ENCODE data around the gene ZFY. TPM values are rescaled to one million over a fixed set of nuclear protein-coding genes. Genes with fewer than 3 reads are reported as not detected.
"Not testable (repeated sequence)": the region's sequence is repeated elsewhere in the genome, so short reads cannot be mapped to it uniquely, and the experiment has no call there.

ZFY gene
- polyA plus RNA-seq, 3 donors, result 2.0 to 4.3 TPM; not detected in 1

DNA sequence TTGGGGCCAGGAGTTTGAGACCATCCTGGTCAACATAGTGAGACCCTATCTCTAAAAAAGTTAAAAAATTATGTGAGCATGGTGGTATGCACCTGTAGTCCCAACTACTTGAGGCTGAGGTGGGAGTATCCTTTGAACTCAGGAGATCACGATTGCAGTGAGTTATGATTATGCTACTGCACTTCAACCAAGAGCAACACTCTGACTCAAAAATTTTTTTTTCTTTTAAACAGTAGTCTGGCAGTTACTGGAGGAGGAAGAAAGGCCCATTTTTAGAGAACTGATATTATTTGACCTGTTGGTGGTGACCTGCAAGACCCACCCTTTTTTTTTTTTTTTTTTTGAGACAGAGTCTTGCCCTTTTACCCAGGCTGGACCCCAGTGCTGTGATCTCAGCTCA lies 29.6 kb downstream of the ZFY start:
- no peak overlapping the region for H3K27ac ChIP-seq (ENCODE audit: low read depth, low read length)
- WGBS, 3 donors, result 31 to 44% methylated on average over 1 of the region's 1 CpG; no CpG with 5 or more reads in 1 of the 3 donors

- WGBS, 3 donors, result 35 to 62% methylated on average over 1 of the region's 1 CpG; no CpG with 5 or more reads in 1 of the 3 donors
- no peak overlapping the region for H3K27ac ChIP-seq (ENCODE audit: low read depth, low read length)
Observed at GRCh38 chrY:2965629-2966028, 30.4 kb downstream of the ZFY start.

GRCh38 chrY:2969561-2969960 lies 34.4 kb downstream of the ZFY start:
- H3K27ac ChIP-seq (ENCODE audit: low read depth, low read length), result no peak overlapping the region

GRCh38 chrY:2972708-2973107 lies 37.5 kb downstream of the ZFY start:
- H3K27ac ChIP-seq (ENCODE audit: low read depth, low read length), result no peak overlapping the region
- WGBS, 3 donors, result 27 to 35% methylated on average over 1 of the region's 1 CpG; no CpG with 5 or more reads in 1 of the 3 donors

DNA sequence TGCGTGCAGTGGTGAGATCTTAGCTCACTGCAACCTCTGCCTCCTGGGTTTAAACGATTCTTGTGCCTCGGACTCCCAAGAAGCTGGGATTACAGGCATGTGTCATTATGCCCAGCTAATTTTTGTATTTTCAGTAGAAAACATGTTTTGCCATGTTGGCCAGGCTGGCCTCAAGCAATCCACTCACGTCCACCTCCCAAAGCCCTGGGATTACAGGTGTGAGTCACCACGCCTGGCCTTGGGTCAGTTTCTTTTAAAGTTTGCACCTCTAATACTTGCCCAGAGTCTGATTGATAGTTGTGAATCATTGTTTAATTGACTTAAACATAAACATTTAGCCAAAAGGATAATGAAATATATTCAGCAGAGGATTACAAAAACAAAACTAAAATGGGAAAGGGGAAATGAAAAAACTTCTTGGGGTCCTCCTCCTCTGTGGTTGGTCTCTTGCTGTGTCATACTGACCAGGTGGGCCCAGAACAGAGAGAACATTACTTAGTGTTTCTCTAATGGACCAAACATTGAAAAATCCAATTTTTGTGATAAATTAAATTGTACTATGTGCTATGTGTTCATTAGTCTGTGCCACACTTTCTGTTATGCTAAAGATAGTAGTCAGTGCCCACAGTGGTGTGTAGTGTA lies 38.0 kb downstream of the ZFY start:
- 82 to 87% methylated on average over 5 of the region's 5 CpGs; no CpG with 5 or more reads in 1 of the 3 donors for WGBS, 3 donors
- no peak overlapping the region for H3K27ac ChIP-seq (ENCODE audit: low read depth, low read length)

GRCh38 chrY:2979283-2979682 lies 44.1 kb downstream of the ZFY start:
- WGBS, 3 donors, result 94 to 98% methylated on average over 6 of the region's 6 CpGs; no CpG with 5 or more reads in 1 of the 3 donors
- H3K27ac ChIP-seq (ENCODE audit: low read depth, low read length), result no peak overlapping the region

- WGBS, 3 donors, result 82 to 95% methylated on average over 5 of the region's 5 CpGs; no CpG with 5 or more reads in 1 of the 3 donors
- no peak overlapping the region for H3K27ac ChIP-seq (ENCODE audit: low read depth, low read length)
Observed at GRCh38 chrY:2984491-2984890, 49.3 kb downstream of the ZFY start.

DNA sequence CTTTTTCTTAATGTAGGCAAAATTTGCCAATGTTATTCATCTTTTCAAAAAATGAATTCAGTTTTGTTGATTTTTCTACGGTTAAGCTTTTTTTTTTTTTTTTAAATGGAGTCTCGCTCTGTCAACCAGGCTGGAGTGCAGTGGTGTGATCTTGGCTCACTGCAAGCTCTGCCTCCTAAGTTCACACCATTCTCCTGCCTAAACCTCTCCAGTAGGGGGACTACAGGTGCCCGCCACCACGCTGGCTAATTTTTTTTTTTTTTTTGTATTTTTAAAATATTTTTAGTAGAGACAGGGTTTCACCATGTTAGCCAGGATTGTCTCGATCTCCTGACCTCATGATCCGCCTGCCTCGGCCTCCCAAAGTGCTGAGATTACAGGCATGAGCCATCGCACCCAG lies 52.0 kb downstream of the ZFY start:
- H3K27ac ChIP-seq (ENCODE audit: low read depth, low read length), result not testable (repeated sequence)
- 95 to 97% methylated on average over 8 of the region's 8 CpGs; no CpG with 5 or more reads in 1 of the 3 donors for WGBS, 3 donors

GRCh38 chrY:2997369-2997768 lies 62.2 kb downstream of the ZFY start:
- WGBS, 3 donors, result 95 to 97% methylated on average over 14 of the region's 14 CpGs; no CpG with 5 or more reads in 1 of the 3 donors
- H3K27ac ChIP-seq (ENCODE audit: low read depth, low read length), result not testable (repeated sequence)

GRCh38 chrY:3002190-3002589 lies 67.0 kb downstream of the ZFY start:
- no peak overlapping the region for H3K27ac ChIP-seq (ENCODE audit: low read depth, low read length)

GRCh38 chrY:3002680-3003515 lies 67.7 kb downstream of the ZFY start:
- 4 to 6% methylated on average over 15 of the region's 15 CpGs; no CpG with 5 or more reads in 1 of the 3 donors for whole genome bisulfite sequencing, 3 donors
- H3K27ac ChIP-seq (ENCODE audit: low read depth, low read length), result no peak overlapping the region

GRCh38 chrY:3003516-3003830 lies 68.3 kb downstream of the ZFY start:
- 0% methylated on average over 3 of the region's 3 CpGs; no CpG with 5 or more reads in 1 of the 3 donors for WGBS, 3 donors
- no peak overlapping the region for H3K27ac ChIP-seq (ENCODE audit: low read depth, low read length)

DNA sequence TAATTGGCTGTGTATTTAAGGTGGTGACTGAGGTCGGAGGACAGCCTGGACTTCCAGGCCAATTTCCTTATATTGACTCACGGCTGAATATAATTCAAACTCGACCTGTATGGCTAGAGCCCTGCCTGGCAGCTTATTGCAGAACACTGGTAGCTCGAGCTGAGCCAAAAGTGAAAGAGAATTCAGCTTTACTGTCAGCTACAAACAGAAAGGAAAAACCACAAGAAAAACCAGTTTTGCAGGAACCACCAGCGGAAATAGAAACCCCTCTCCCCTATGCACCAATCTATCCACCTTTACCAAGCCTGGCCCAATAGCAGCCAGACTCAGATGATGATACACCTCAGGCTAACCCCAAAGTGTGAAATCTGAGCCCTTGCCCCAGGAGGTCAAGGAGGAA lies 68.7 kb downstream of the ZFY start:
- 0 to 2% methylated on average over 5 of the region's 5 CpGs; no CpG with 5 or more reads in 1 of the 3 donors for WGBS, 3 donors
- H3K27ac ChIP-seq (ENCODE audit: low read depth, low read length), result no peak overlapping the region

GRCh38 chrY:3006031-3006430 lies 70.8 kb downstream of the ZFY start:
- H3K27ac ChIP-seq (ENCODE audit: low read depth, low read length), result not testable (repeated sequence)
- WGBS, 3 donors, result 29 to 31% methylated on average over 2 of the region's 2 CpGs; no CpG with 5 or more reads in 1 of the 3 donors

GRCh38 chrY:3007967-3008366 lies 72.8 kb downstream of the ZFY start:
- no peak overlapping the region for H3K27ac ChIP-seq (ENCODE audit: low read depth, low read length)

GRCh38 chrY:3012226-3012625 lies 77.0 kb downstream of the ZFY start:
- 58 to 68% methylated on average over 4 of the region's 4 CpGs; no CpG with 5 or more reads in 1 of the 3 donors for WGBS, 3 donors

GRCh38 chrY:3016594-3016993 lies 81.4 kb downstream of the ZFY start:
- no peak overlapping the region for H3K27ac ChIP-seq (ENCODE audit: low read depth, low read length)
- WGBS, 3 donors, result 63 to 100% methylated on average over 1 of the region's 1 CpG; no CpG with 5 or more reads in 1 of the 3 donors

More at GRCh38 chrY:3012226-3012625, 77.0 kb downstream of the ZFY start:
- H3K27ac ChIP-seq (ENCODE audit: low read depth, low read length), result no peak overlapping the region

DNA sequence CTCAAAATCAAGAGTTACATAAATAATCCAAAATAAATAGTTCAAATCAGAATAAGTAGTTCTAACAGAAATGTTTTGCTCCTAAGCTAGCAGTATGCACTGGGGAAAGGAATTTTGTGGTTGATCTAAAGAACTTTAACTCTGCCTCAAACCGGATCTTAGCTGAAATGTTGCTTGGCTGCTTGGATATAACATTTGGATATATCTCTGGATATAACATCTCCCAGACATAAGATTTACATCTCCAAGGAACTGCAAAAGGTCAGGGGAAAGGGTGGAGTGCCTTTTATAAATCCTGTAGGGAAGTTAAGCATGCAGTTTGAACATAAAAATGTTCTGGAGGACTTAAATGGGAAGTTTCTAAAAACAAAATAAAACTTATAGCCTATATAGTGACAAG lies 83.4 kb downstream of the ZFY start:
- 63 to 71% methylated on average over 1 of the region's 1 CpG; no CpG with 5 or more reads in 1 of the 3 donors for WGBS, 3 donors
- H3K27ac ChIP-seq (ENCODE audit: low read depth, low read length), result no peak overlapping the region

GRCh38 chrY:3019584-3019983 lies 84.4 kb downstream of the ZFY start:
- 87 to 95% methylated on average over 11 of the region's 11 CpGs; no CpG with 5 or more reads in 1 of the 3 donors for WGBS, 3 donors
- no peak overlapping the region for H3K27ac ChIP-seq (ENCODE audit: low read depth, low read length)

GRCh38 chrY:3021176-3021575 lies 86.0 kb downstream of the ZFY start:
- H3K27ac ChIP-seq (ENCODE audit: low read depth, low read length), result no peak overlapping the region
- 56 to 60% methylated on average over 2 of the region's 2 CpGs; no CpG with 5 or more reads in 1 of the 3 donors for WGBS, 3 donors

Measured in adipose tissue (tissue), 3 donors.